ENCODE results near the gene RBM12.
A peak's percentile ranks its signal among the peaks of the same experiment; 100 is the strongest.

Gene RBM12

DNA sequence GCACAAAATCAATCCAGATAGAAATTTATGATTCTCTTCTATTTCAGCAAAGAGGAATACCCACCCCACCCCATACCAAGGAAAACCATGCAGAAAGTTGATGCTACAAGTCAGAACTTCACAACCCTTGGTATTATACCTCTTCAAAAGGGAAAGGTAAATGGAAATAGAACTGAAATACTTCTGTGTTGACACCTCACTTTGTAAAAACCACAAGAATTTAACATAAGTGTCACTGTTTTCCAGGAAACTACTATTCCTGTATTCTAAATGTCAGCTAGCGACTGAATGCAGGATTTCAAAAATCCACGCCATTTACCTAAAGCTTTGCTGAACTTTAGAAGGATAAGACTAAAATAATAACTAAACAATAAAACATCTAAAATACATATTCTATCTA lies 3.6 kb downstream of the RBM12 start:
- no peaks in the 10 kb centered on the region for H3K9me3 ChIP-seq (ENCODE audit: insufficient read depth, low read length, severe bottlenecking)
- peak overlapping the region; percentile 91; the same call in 1 of the 2 replicates for H3K4me2 ChIP-seq (ENCODE audit: insufficient read depth, low read length)
- peak overlapping the region in 1 of 2 experiments; percentile 88; a peak in 1 of 4 replicates for H3K4me3 ChIP-seq (ENCODE audit: low read depth in 1 of 2, low read length in 2 of 2)
- peaks cover 79% of the 10 kb centered on the region for H4K20me1 ChIP-seq (ENCODE audit: insufficient read depth, low read length)
- TF ChIP-seq EZH2 (IDR thresholded peaks at IDR 0.05; ENCODE audit: borderline replicate concordance, low read depth, low read length, severe bottlenecking) = no peak
- TF ChIP-seq, protein P1, sequence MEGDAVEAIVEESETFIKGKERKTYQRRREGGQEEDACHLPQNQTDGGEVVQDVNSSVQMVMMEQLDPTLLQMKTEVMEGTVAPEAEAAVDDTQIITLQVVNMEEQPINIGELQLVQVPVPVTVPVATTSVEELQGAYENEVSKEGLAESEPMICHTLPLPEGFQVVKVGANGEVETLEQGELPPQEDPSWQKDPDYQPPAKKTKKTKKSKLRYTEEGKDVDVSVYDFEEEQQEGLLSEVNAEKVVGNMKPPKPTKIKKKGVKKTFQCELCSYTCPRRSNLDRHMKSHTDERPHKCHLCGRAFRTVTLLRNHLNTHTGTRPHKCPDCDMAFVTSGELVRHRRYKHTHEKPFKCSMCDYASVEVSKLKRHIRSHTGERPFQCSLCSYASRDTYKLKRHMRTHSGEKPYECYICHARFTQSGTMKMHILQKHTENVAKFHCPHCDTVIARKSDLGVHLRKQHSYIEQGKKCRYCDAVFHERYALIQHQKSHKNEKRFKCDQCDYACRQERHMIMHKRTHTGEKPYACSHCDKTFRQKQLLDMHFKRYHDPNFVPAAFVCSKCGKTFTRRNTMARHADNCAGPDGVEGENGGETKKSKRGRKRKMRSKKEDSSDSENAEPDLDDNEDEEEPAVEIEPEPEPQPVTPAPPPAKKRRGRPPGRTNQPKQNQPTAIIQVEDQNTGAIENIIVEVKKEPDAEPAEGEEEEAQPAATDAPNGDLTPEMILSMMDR (IDR thresholded peaks at IDR 0.05; ENCODE audit: borderline replicate concordance, extremely low read depth, low read length, poor library complexity, severe bottlenecking) = no peak
- H2AFZ ChIP-seq (ENCODE audit: low read depth, low read length) = no peak overlapping the region
- peaks cover 18% of the 10 kb centered on the region for H3K36me3 ChIP-seq (ENCODE audit: insufficient read depth, low read length)
- no peak for DNase-seq
- peaks cover 51% of the 10 kb centered on the region for H3K4me1 ChIP-seq (ENCODE audit: insufficient read depth, low read length)
- H3K27ac ChIP-seq (ENCODE audit: low read length) = peak overlapping the region; percentile 18
- peak overlapping the region; percentile 10 for H3K9ac ChIP-seq (ENCODE audit: low read depth, low read length)
- no peak for ATAC-seq (ENCODE audit: insufficient read depth, low read depth)
- peaks cover 90% of the 10 kb centered on the region for H3K79me2 ChIP-seq (ENCODE audit: insufficient read depth, low read length)
- H3K27me3 ChIP-seq (ENCODE audit: insufficient read depth, low read length, poor library complexity) = no peaks in the 10 kb centered on the region

DNA sequence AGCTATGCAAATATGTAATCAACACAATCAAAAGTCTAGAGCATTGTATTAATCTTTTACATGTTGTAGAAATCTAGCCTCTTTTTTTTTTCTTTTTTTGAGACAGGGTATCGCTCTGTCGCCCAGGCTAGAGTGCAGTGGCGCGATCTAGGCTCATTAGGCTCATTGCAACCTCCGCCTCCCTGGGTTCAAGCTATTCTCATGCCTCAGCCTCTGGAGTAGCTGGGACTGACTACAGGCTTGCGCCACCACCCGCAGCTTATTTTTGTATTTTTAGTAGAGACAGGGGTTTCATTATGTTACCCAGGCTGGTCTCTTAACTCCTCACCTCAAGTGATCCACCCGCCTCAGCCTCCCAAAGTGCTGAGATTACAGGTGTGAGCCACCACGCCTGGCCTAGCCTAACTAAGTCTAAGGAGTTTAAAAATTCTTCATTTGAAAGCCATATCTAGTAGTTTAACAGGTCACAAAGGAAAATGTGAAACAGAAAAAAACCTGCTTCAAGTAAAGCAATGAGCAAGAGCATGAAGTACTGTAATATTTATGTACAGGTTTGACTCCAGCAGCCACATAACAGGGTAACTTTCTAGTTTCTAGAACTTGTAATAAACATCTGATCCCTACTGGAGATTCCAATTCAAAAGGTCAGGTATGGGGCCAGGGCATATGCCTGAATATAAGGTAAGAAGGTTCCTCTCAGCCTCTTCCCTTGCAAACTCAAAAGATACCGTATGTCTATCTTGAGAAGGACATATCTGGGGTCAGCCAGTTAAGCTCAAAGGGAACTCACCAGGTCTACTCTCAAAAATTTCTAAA lies 4.4 kb downstream of the RBM12 start:
- Histone ChIP-seq H3K4me1 (ENCODE audit: insufficient read depth, low read length) (peaks cover 51% of the 10 kb centered on the region), H4K20me1 (ENCODE audit: insufficient read depth, low read length) (peaks cover 86% of the 10 kb centered on the region), H3K4me3 (ENCODE audit: low read depth in 1 of 2, low read length in 2 of 2) (peak overlapping the region in 1 of 2 experiments; percentile 2; a peak in 1 of 4 replicates), H3K79me2 (ENCODE audit: insufficient read depth, low read length) (peaks cover 97% of the 10 kb centered on the region), H3K9ac (ENCODE audit: low read depth, low read length) (peak overlapping the region; percentile 10), H3K27ac (ENCODE audit: low read length) (peak overlapping the region; percentile 18; the same call in 1 of the 2 replicates), H3K9me3 (ENCODE audit: insufficient read depth, low read length, severe bottlenecking) (no peaks in the 10 kb centered on the region), H3K27me3 (ENCODE audit: insufficient read depth, low read length, poor library complexity) (no peaks in the 10 kb centered on the region), H2AFZ (ENCODE audit: low read depth, low read length) (no peak overlapping the region), H3K36me3 (ENCODE audit: insufficient read depth, low read length) (peaks cover 26% of the 10 kb centered on the region), H3K4me2 (ENCODE audit: insufficient read depth, low read length) (peak overlapping the region; percentile 91; the same call in 1 of the 2 replicates)
- no peak for TF ChIP-seq EZH2 (IDR thresholded peaks at IDR 0.05; ENCODE audit: borderline replicate concordance, low read depth, low read length, severe bottlenecking)
- TF ChIP-seq, protein P1 (IDR thresholded peaks at IDR 0.05; ENCODE audit: borderline replicate concordance, extremely low read depth, low read length, poor library complexity, severe bottlenecking) = no peak
- DNase-seq (peak; percentile 9), ATAC-seq (ENCODE audit: insufficient read depth, low read depth) (no peak)

DNA sequence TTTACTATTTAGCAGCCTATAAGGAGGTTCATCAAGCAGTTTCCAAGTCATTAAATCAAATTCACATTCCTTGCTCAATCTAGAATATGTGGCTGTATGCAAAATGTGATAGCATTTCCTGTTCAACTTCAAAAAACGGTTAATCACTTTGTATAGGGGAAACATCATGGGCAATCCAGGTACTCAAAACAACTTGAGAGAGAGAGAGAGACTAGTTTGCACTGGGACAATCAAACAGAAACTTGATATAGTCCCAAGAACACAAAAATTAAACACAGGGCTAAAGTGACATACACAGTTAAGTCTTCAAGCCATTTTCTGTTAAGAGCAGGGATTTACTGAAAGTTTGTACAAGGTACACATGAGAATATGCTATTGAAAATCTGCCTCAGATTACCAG lies 7.4 kb downstream of the RBM12 start:
- H3K36me3 ChIP-seq (ENCODE audit: insufficient read depth, low read length) = peaks cover 52% of the 10 kb centered on the region

More for the DNA sequence above, 7.4 kb downstream of the RBM12 start:
- H3K4me1 ChIP-seq (ENCODE audit: insufficient read depth, low read length) = peaks cover 40% of the 10 kb centered on the region
- DNase-seq = no peak
- peak overlapping the region; percentile 4; the same call in 1 of the 2 replicates for H3K4me2 ChIP-seq (ENCODE audit: insufficient read depth, low read length)
- no peak overlapping the region for H3K9ac ChIP-seq (ENCODE audit: low read depth, low read length)
- H3K27me3 ChIP-seq (ENCODE audit: insufficient read depth, low read length, poor library complexity) = no peaks in the 10 kb centered on the region
- no peak for TF ChIP-seq EZH2 (IDR thresholded peaks at IDR 0.05; ENCODE audit: borderline replicate concordance, low read depth, low read length, severe bottlenecking)
- TF ChIP-seq, protein P1 (IDR thresholded peaks at IDR 0.05; ENCODE audit: borderline replicate concordance, extremely low read depth, low read length, poor library complexity, severe bottlenecking) = no peak
- no peaks in the 10 kb centered on the region for H3K9me3 ChIP-seq (ENCODE audit: insufficient read depth, low read length, severe bottlenecking)
- H3K79me2 ChIP-seq (ENCODE audit: insufficient read depth, low read length) = peaks cover 100% of the 10 kb centered on the region
- no peak overlapping the region for H3K27ac ChIP-seq (ENCODE audit: low read length)
- peaks cover 95% of the 10 kb centered on the region for H4K20me1 ChIP-seq (ENCODE audit: insufficient read depth, low read length)
- H3K4me3 ChIP-seq (ENCODE audit: low read depth in 1 of 2, low read length in 2 of 2) = no peak overlapping the region
- no peak for ATAC-seq (ENCODE audit: insufficient read depth, low read depth)
- H2AFZ ChIP-seq (ENCODE audit: low read depth, low read length) = no peak overlapping the region
